ENCODE data around the gene TRAPPC4. TPM values are rescaled to one million over a fixed set of nuclear protein-coding genes. Genes with fewer than 3 reads are reported as not detected.
"Not testable (repeated sequence)": the region's sequence is repeated elsewhere in the genome, so short reads cannot be mapped to it uniquely, and the experiment has no call there.

The TRAPPC4 gene
- total and polyA plus RNA-seq, 2 of the 8 experiments (the other 6 are each of a cell fraction or from before 2014, with no cell fraction given), result 94.3 to 223 TPM

GRCh38 chr11:118991486-118992038 is 27.0 kb upstream of the TRAPPC4 start:
- H3K4ac ChIP-seq (replicated peaks; ENCODE audit: insufficient read length, low read depth, low read length); H3K79me1 ChIP-seq (ENCODE audit: low read depth, low read length); CTCF ChIA-PET (ENCODE audit: partially characterized antibody): not testable (repeated sequence)

More at GRCh38 chr11:118991486-118992038, 27.0 kb upstream of the TRAPPC4 start:
- DNase-seq (ENCODE audit: low read depth in 1 of 2, low spot score in 2 of 2); H3K18ac ChIP-seq (ENCODE audit: extremely low read depth, low read length); H4K5ac ChIP-seq (ENCODE audit: insufficient read length, low read depth, low read length); H3K14ac ChIP-seq (ENCODE audit: insufficient read length); H3K4me2 ChIP-seq (ENCODE audit: insufficient read depth in 1 of 2, low read depth in 2 of 2, low read length in 2 of 2); H3K36me3 ChIP-seq (ENCODE audit: control insufficient read depth in 2 of 4, insufficient read depth in 4 of 4, low read length in 3 of 4); H4K91ac ChIP-seq (replicated peaks; ENCODE audit: insufficient read length, low read length); H3K79me2 ChIP-seq (ENCODE audit: control insufficient read depth in 1 of 2, insufficient read depth in 2 of 2, low read length in 2 of 2); H3K56ac ChIP-seq (replicated peaks; ENCODE audit: insufficient read length, low read depth, low read length); H2BK12ac ChIP-seq (ENCODE audit: low read depth, low read length); H3K23ac ChIP-seq (ENCODE audit: insufficient read length); H3K23me2 ChIP-seq (ENCODE audit: low read depth, low read length); H2BK15ac ChIP-seq (ENCODE audit: low read length); H4K8ac ChIP-seq (ENCODE audit: extremely low read depth, insufficient read depth, low read length); H3K9me3 ChIP-seq (ENCODE audit: insufficient read depth in 2 of 2, low read depth in 1 of 2, low read length in 1 of 2); H3K4me1 ChIP-seq (replicated peaks in 1 of 4; ENCODE audit: control insufficient read depth in 3 of 4, insufficient read depth in 4 of 4, low read length in 3 of 4); POLR2A ChIA-PET (ENCODE audit: partially characterized antibody); H4K20me1 ChIP-seq (replicated peaks in 1 of 2; ENCODE audit: control insufficient read depth in 1 of 2, insufficient read depth in 2 of 2, low read length in 2 of 2); H3K27me3 ChIP-seq (replicated peaks in 1 of 4; ENCODE audit: control insufficient read depth in 3 of 4, extremely low read depth in 1 of 4, insufficient read depth in 3 of 4, low read length in 3 of 4); H2AK5ac ChIP-seq (ENCODE audit: low read depth, low read length); H2BK5ac ChIP-seq (ENCODE audit: low read depth, low read length); H2BK120ac ChIP-seq (replicated peaks; ENCODE audit: low read depth, low read length); FAIRE-seq; H2AFZ ChIP-seq (ENCODE audit: low read length); H3K9ac ChIP-seq (replicated peaks in 1 of 4; ENCODE audit: extremely low read depth in 1 of 4, low read depth in 3 of 4, low read length in 3 of 4); H3K4me3 ChIP-seq (ENCODE audit: extremely low read depth in 1 of 4, insufficient read depth in 2 of 4, low read depth in 3 of 4, low read length in 4 of 4); H2BK20ac ChIP-seq (ENCODE audit: low read length); H3K27ac ChIP-seq (ENCODE audit: low read depth, low read length): not testable (repeated sequence)
- 100% methylated on average over 3 of the region's 44 CpGs; no CpG with 5 or more reads in 1 of the 2 experiments for WGBS, 2 experiments (ENCODE audit: extremely low coverage in 1 of 2, insufficient coverage in 1 of 2, insufficient read length in 1 of 2, insufficient replicate concordance in 2 of 2, low coverage in 1 of 2, low lambda C conversion rate in 2 of 2, missing lambda C conversion rate in 1 of 2)
